ENCODE results near the gene ERCC4. TPM values are rescaled to one million over a fixed set of nuclear protein-coding genes. Genes with fewer than 3 reads are reported as not detected.

Gene ERCC4
- total and polyA plus RNA-seq, 3 donors from 2014 or later = 17.7 to 29.3 (median 19.6) TPM

DNA sequence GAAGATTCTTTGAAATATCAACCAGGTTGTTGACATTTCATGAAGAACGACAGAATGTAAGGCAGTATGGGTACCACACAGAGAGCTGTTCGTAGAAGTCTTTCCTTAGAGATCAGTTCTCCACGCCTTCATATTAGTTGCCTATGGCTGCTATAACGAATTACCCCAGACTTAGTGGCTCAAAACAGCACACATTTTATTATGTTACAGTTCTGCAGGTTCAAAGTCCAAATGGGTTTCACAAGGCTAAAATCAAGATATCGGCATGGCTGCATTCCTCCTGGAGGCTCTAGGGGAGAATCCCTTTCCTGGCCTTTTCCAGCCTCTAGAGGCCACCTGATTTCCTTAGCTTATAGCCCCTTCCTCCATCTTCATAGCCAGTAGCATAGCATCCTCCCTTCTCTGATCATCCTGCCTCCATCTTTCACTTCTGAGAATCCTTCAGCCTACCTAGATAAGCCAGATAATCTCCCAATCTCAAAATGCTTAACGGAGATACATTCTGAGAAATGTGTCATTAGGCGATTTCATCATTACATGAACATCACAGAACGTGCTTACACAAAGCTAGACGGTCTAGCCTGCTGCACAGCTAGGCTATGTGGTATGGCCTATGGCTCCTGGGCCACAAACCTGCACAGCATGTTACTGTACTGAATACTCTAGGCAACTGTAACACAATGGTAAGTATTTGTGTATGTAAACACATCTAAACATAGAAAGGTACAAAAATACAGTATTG, 26.0 kb downstream of the ERCC4 start:
- Histone ChIP-seq H3K4me1 (no peaks in the 10 kb centered on the region), H3K36me3 (ENCODE audit: low read depth, missing control alignments) (no peaks in the 10 kb centered on the region), H3K27me3 (no peaks in the 10 kb centered on the region), H3K27ac (no peak overlapping the region), H3K4me3 (no peak overlapping the region), H3K9me3 (no peaks in the 10 kb centered on the region)
- 84 to 88% methylated on average over 9 of the region's 9 CpGs for WGBS, 2 donors
- intact Hi-C loops (cut with DNase I; ENCODE audit: low total_unique reads) = no loop called here
- TF ChIP-seq POLR2A (IDR thresholded peaks at IDR 0.05) = no peak
- TF ChIP-seq, protein P1, sequence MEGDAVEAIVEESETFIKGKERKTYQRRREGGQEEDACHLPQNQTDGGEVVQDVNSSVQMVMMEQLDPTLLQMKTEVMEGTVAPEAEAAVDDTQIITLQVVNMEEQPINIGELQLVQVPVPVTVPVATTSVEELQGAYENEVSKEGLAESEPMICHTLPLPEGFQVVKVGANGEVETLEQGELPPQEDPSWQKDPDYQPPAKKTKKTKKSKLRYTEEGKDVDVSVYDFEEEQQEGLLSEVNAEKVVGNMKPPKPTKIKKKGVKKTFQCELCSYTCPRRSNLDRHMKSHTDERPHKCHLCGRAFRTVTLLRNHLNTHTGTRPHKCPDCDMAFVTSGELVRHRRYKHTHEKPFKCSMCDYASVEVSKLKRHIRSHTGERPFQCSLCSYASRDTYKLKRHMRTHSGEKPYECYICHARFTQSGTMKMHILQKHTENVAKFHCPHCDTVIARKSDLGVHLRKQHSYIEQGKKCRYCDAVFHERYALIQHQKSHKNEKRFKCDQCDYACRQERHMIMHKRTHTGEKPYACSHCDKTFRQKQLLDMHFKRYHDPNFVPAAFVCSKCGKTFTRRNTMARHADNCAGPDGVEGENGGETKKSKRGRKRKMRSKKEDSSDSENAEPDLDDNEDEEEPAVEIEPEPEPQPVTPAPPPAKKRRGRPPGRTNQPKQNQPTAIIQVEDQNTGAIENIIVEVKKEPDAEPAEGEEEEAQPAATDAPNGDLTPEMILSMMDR (IDR thresholded peaks at IDR 0.05) = no peak
- DNase-seq = no peak

DNA sequence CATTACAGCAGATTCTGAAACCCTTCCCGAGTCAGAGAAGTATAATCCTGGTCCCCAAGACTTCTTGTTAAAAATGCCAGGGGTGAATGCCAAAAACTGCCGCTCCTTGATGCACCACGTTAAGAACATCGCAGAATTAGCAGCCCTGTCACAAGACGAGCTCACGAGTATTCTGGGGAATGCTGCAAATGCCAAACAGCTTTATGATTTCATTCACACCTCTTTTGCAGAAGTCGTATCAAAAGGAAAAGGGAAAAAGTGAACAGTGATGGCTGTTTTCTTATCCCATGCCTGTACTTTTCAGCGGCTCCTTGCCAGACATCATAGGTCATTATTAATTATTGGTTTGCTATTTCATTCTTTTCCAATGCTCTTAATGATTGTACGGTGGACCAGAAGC, 28.1 kb downstream of the ERCC4 start:
- Histone ChIP-seq H3K4me3 (no peak overlapping the region), H3K36me3 (ENCODE audit: low read depth, missing control alignments) (no peaks in the 10 kb centered on the region), H3K27ac (no peak overlapping the region), H3K4me1 (no peaks in the 10 kb centered on the region), H3K27me3 (no peaks in the 10 kb centered on the region), H3K9me3 (no peaks in the 10 kb centered on the region)
- intact Hi-C loops (cut with DNase I; ENCODE audit: low total_unique reads) = no loop called here
- 93 to 94% methylated on average over 9 of the region's 9 CpGs for WGBS, 2 donors
- no peak for DNase-seq
- TF ChIP-seq POLR2A (IDR thresholded peaks at IDR 0.05) = no peak
- TF ChIP-seq, protein P1 (IDR thresholded peaks at IDR 0.05) = no peak

DNA sequence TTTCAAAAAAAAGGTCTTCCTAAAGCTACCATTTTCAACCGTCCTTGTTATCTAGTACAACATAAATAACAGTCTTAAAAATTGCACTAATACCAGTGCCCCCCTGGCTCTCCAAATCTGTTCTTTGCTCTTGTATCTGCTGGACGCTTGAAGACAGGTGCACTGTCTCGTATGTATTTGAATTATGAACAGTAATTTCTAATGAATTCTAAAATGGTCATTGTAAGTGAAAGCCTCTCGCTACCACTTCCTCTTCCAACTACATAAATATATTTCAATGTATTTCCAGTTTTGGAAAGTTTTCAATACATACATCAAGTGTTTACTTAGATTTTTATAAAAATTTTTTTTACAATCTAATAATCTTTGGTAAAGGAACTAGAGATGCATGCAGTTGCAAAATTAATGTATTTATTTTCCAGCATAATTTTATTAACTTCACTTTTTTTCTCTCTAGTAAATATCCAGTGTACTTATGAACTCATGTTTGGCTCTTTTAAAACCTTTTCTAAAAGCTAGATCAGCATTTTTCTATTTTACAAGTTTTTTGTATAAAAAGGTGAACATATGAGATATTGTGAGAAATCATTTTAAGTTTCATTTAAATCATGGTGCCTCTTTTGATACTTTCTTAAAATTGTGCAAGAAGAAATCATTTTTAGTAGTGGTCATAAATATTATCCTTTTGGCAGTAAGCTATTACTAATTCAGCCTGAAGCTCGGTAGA, 31.0 kb downstream of the ERCC4 start:
- no peaks in the 10 kb centered on the region for H3K27me3 ChIP-seq
- H3K4me3 ChIP-seq = no peak overlapping the region
- no peak for TF ChIP-seq POLR2A (IDR thresholded peaks at IDR 0.05)
- TF ChIP-seq, protein P1 (IDR thresholded peaks at IDR 0.05) = no peak
- intact Hi-C loops (cut with DNase I; ENCODE audit: low total_unique reads) = no loop called here
- 70 to 76% methylated on average over 5 of the region's 5 CpGs for WGBS, 2 donors
- DNase-seq = no peak
- no peaks in the 10 kb centered on the region for H3K36me3 ChIP-seq (ENCODE audit: low read depth, missing control alignments)
- no peak overlapping the region for H3K27ac ChIP-seq
- no peaks in the 10 kb centered on the region for H3K9me3 ChIP-seq
- no peaks in the 10 kb centered on the region for H3K4me1 ChIP-seq

DNA sequence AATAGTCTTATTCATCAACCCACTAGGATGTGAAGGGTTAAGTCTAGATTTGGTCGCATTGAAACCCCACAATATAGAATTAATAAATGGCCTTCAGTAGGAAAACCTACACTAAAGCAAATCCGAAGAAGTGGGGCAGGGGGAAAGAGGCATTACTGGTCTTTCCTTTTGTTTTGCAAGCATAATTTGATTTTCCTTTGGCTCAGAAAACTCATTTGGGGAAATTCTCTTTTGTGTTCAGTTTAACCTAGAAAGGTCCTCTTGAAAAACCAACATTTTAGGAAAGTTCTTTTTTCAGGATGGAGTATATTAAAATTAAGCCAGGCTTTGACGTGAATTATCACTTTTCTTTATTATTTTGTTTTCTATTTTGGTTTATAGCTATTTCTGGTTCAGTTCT, 31.7 kb downstream of the ERCC4 start:
- 51 to 57% methylated on average over 3 of the region's 3 CpGs for WGBS, 2 donors
- H3K4me1 ChIP-seq = no peaks in the 10 kb centered on the region
- H3K36me3 ChIP-seq (ENCODE audit: low read depth, missing control alignments) = no peaks in the 10 kb centered on the region
- H3K9me3 ChIP-seq = no peaks in the 10 kb centered on the region
- TF ChIP-seq POLR2A (IDR thresholded peaks at IDR 0.05) = no peak
- TF ChIP-seq, protein P1 (IDR thresholded peaks at IDR 0.05) = no peak
- H3K27me3 ChIP-seq = no peaks in the 10 kb centered on the region
- DNase-seq = no peak
- no peak overlapping the region for H3K27ac ChIP-seq
- no peak overlapping the region for H3K4me3 ChIP-seq
- intact Hi-C loops (cut with DNase I; ENCODE audit: low total_unique reads) = no loop called here
